ENCODE data around the gene MIER1.

MIER1 gene

GRCh38 chr1:66933887-66934700 is 9.3 kb downstream of the MIER1 start:
- H3K27ac ChIP-seq (ENCODE audit: low read depth, low read length): no peak overlapping the region
- H3K27me3 ChIP-seq (ENCODE audit: control insufficient read depth in 1 of 2, insufficient read depth in 2 of 2, low read length in 2 of 2): no peaks in the 10 kb centered on the region
- peak overlapping the region; percentile 44 to 45 for H3K9ac ChIP-seq (ENCODE audit: low read depth in 1 of 2, low read length in 2 of 2)
- H3K9me3 ChIP-seq (ENCODE audit: control insufficient read depth in 1 of 2, low read length in 2 of 2): no peaks in the 10 kb centered on the region
- H3K36me3 ChIP-seq (ENCODE audit: control insufficient read depth in 1 of 2, insufficient read depth in 2 of 2, low read length in 2 of 2): no peaks in the 10 kb centered on the region
- H3K4me1 ChIP-seq (ENCODE audit: control insufficient read depth in 1 of 2, insufficient read depth in 2 of 2, low read length in 2 of 2): peaks cover 31 to 40% of the 10 kb centered on the region in 2 donors
- H3K4me3 ChIP-seq (ENCODE audit: low read depth in 1 of 2, low read length in 2 of 2): peak overlapping the region; percentile 48 to 62

GRCh38 chr1:66937529-66938234 is 12.9 kb downstream of the MIER1 start:
- H3K27me3 ChIP-seq (ENCODE audit: control insufficient read depth in 1 of 2, insufficient read depth in 2 of 2, low read length in 2 of 2): no peaks in the 10 kb centered on the region
- H3K9ac ChIP-seq (ENCODE audit: low read depth in 1 of 2, low read length in 2 of 2): no peak overlapping the region
- H3K4me1 ChIP-seq (ENCODE audit: control insufficient read depth in 1 of 2, insufficient read depth in 2 of 2, low read length in 2 of 2): peaks cover 26 to 34% of the 10 kb centered on the region in 2 donors
- H3K27ac ChIP-seq (ENCODE audit: low read depth, low read length): no peak overlapping the region
- H3K36me3 ChIP-seq (ENCODE audit: control insufficient read depth in 1 of 2, insufficient read depth in 2 of 2, low read length in 2 of 2): peaks cover 0 to 3% of the 10 kb centered on the region in 2 donors
- H3K4me3 ChIP-seq (ENCODE audit: low read depth in 1 of 2, low read length in 2 of 2): no peak overlapping the region
- H3K9me3 ChIP-seq (ENCODE audit: control insufficient read depth in 1 of 2, low read length in 2 of 2): no peaks in the 10 kb centered on the region

- H3K4me3 ChIP-seq (ENCODE audit: low read depth in 1 of 2, low read length in 2 of 2): no peak overlapping the region
- no peak overlapping the region for H3K9ac ChIP-seq (ENCODE audit: low read depth in 1 of 2, low read length in 2 of 2)
- no peaks in the 10 kb centered on the region for H3K27me3 ChIP-seq (ENCODE audit: control insufficient read depth in 1 of 2, insufficient read depth in 2 of 2, low read length in 2 of 2)
- no peak overlapping the region for H3K27ac ChIP-seq (ENCODE audit: low read depth, low read length)
- no peaks in the 10 kb centered on the region for H3K9me3 ChIP-seq (ENCODE audit: control insufficient read depth in 1 of 2, low read length in 2 of 2)
- peaks cover 23 to 25% of the 10 kb centered on the region in 2 donors for H3K4me1 ChIP-seq (ENCODE audit: control insufficient read depth in 1 of 2, insufficient read depth in 2 of 2, low read length in 2 of 2)
- peaks cover 0 to 3% of the 10 kb centered on the region in 2 donors for H3K36me3 ChIP-seq (ENCODE audit: control insufficient read depth in 1 of 2, insufficient read depth in 2 of 2, low read length in 2 of 2)
Observed at GRCh38 chr1:66938613-66939012, 13.8 kb downstream of the MIER1 start.

- Histone ChIP-seq H3K36me3 (ENCODE audit: control insufficient read depth in 1 of 2, insufficient read depth in 2 of 2, low read length in 2 of 2) (peaks cover 3 to 7% of the 10 kb centered on the region in 2 donors), H3K4me1 (ENCODE audit: control insufficient read depth in 1 of 2, insufficient read depth in 2 of 2, low read length in 2 of 2) (peaks cover 15 to 22% of the 10 kb centered on the region in 2 donors), H3K9me3 (ENCODE audit: control insufficient read depth in 1 of 2, low read length in 2 of 2) (no peaks in the 10 kb centered on the region), H3K4me3 (ENCODE audit: low read depth in 1 of 2, low read length in 2 of 2) (no peak overlapping the region), H3K27me3 (ENCODE audit: control insufficient read depth in 1 of 2, insufficient read depth in 2 of 2, low read length in 2 of 2) (no peaks in the 10 kb centered on the region), H3K9ac (ENCODE audit: low read depth in 1 of 2, low read length in 2 of 2) (no peak overlapping the region), H3K27ac (ENCODE audit: low read depth, low read length) (no peak overlapping the region)
Observed at GRCh38 chr1:66940981-66941380, 16.2 kb downstream of the MIER1 start.

GRCh38 chr1:66943361-66943969 is 18.7 kb downstream of the MIER1 start:
- Histone ChIP-seq H3K27ac (ENCODE audit: low read depth, low read length) (no peak overlapping the region), H3K9ac (ENCODE audit: low read depth in 1 of 2, low read length in 2 of 2) (no peak overlapping the region), H3K9me3 (ENCODE audit: control insufficient read depth in 1 of 2, low read length in 2 of 2) (no peaks in the 10 kb centered on the region), H3K4me3 (ENCODE audit: low read depth in 1 of 2, low read length in 2 of 2) (no peak overlapping the region), H3K27me3 (ENCODE audit: control insufficient read depth in 1 of 2, insufficient read depth in 2 of 2, low read length in 2 of 2) (no peaks in the 10 kb centered on the region), H3K36me3 (ENCODE audit: control insufficient read depth in 1 of 2, insufficient read depth in 2 of 2, low read length in 2 of 2) (peaks cover 22 to 28% of the 10 kb centered on the region in 2 donors), H3K4me1 (ENCODE audit: control insufficient read depth in 1 of 2, insufficient read depth in 2 of 2, low read length in 2 of 2) (peaks cover 7 to 11% of the 10 kb centered on the region in 2 donors)

GRCh38 chr1:66944330-66945274 is 19.8 kb downstream of the MIER1 start:
- Histone ChIP-seq H3K4me3 (ENCODE audit: low read depth in 1 of 2, low read length in 2 of 2) (no peak overlapping the region), H3K4me1 (ENCODE audit: control insufficient read depth in 1 of 2, insufficient read depth in 2 of 2, low read length in 2 of 2) (peaks cover 5 to 7% of the 10 kb centered on the region in 2 donors), H3K36me3 (ENCODE audit: control insufficient read depth in 1 of 2, insufficient read depth in 2 of 2, low read length in 2 of 2) (peaks cover 22 to 39% of the 10 kb centered on the region in 2 donors), H3K27ac (ENCODE audit: low read depth, low read length) (no peak overlapping the region), H3K9me3 (ENCODE audit: control insufficient read depth in 1 of 2, low read length in 2 of 2) (no peaks in the 10 kb centered on the region), H3K27me3 (ENCODE audit: control insufficient read depth in 1 of 2, insufficient read depth in 2 of 2, low read length in 2 of 2) (no peaks in the 10 kb centered on the region), H3K9ac (ENCODE audit: low read depth in 1 of 2, low read length in 2 of 2) (no peak overlapping the region)

GRCh38 chr1:66945316-66945715 is 20.5 kb downstream of the MIER1 start:
- H3K9ac ChIP-seq (ENCODE audit: low read depth in 1 of 2, low read length in 2 of 2): no peak overlapping the region
- peaks cover 22 to 41% of the 10 kb centered on the region in 2 donors for H3K36me3 ChIP-seq (ENCODE audit: control insufficient read depth in 1 of 2, insufficient read depth in 2 of 2, low read length in 2 of 2)
- no peaks in the 10 kb centered on the region for H3K27me3 ChIP-seq (ENCODE audit: control insufficient read depth in 1 of 2, insufficient read depth in 2 of 2, low read length in 2 of 2)
- no peak overlapping the region for H3K4me3 ChIP-seq (ENCODE audit: low read depth in 1 of 2, low read length in 2 of 2)
- H3K27ac ChIP-seq (ENCODE audit: low read depth, low read length): no peak overlapping the region
- H3K4me1 ChIP-seq (ENCODE audit: control insufficient read depth in 1 of 2, insufficient read depth in 2 of 2, low read length in 2 of 2): peaks cover 5 to 7% of the 10 kb centered on the region in 2 donors
- H3K9me3 ChIP-seq (ENCODE audit: control insufficient read depth in 1 of 2, low read length in 2 of 2): no peaks in the 10 kb centered on the region

- no peaks in the 10 kb centered on the region for H3K9me3 ChIP-seq (ENCODE audit: control insufficient read depth in 1 of 2, low read length in 2 of 2)
- no peaks in the 10 kb centered on the region for H3K4me1 ChIP-seq (ENCODE audit: control insufficient read depth in 1 of 2, insufficient read depth in 2 of 2, low read length in 2 of 2)
- no peak overlapping the region for H3K27ac ChIP-seq (ENCODE audit: low read depth, low read length)
- H3K27me3 ChIP-seq (ENCODE audit: control insufficient read depth in 1 of 2, insufficient read depth in 2 of 2, low read length in 2 of 2): no peaks in the 10 kb centered on the region
- no peak overlapping the region for H3K4me3 ChIP-seq (ENCODE audit: low read depth in 1 of 2, low read length in 2 of 2)
- H3K36me3 ChIP-seq (ENCODE audit: control insufficient read depth in 1 of 2, insufficient read depth in 2 of 2, low read length in 2 of 2): peaks cover 22 to 52% of the 10 kb centered on the region in 2 donors
- H3K9ac ChIP-seq (ENCODE audit: low read depth in 1 of 2, low read length in 2 of 2): no peak overlapping the region
Observed at GRCh38 chr1:66947267-66947666, 22.5 kb downstream of the MIER1 start.

- H3K4me1 ChIP-seq (ENCODE audit: control insufficient read depth in 1 of 2, insufficient read depth in 2 of 2, low read length in 2 of 2): no peaks in the 10 kb centered on the region
- H3K36me3 ChIP-seq (ENCODE audit: control insufficient read depth in 1 of 2, insufficient read depth in 2 of 2, low read length in 2 of 2): peaks cover 20 to 69% of the 10 kb centered on the region in 2 donors
- H3K4me3 ChIP-seq (ENCODE audit: low read depth in 1 of 2, low read length in 2 of 2): no peak overlapping the region
- H3K9ac ChIP-seq (ENCODE audit: low read depth in 1 of 2, low read length in 2 of 2): no peak overlapping the region
- H3K27ac ChIP-seq (ENCODE audit: low read depth, low read length): no peak overlapping the region
- H3K27me3 ChIP-seq (ENCODE audit: control insufficient read depth in 1 of 2, insufficient read depth in 2 of 2, low read length in 2 of 2): no peaks in the 10 kb centered on the region
- no peaks in the 10 kb centered on the region for H3K9me3 ChIP-seq (ENCODE audit: control insufficient read depth in 1 of 2, low read length in 2 of 2)
Observed at GRCh38 chr1:66951513-66951912, 26.7 kb downstream of the MIER1 start.
